ENCODE results near the gene PLEKHA7. TPM values are rescaled to one million over a fixed set of nuclear protein-coding genes. Genes with fewer than 3 reads are reported as not detected.

The PLEKHA7 gene
- total RNA-seq, 1 donor from 2014 or later: 45.9 TPM

DNA sequence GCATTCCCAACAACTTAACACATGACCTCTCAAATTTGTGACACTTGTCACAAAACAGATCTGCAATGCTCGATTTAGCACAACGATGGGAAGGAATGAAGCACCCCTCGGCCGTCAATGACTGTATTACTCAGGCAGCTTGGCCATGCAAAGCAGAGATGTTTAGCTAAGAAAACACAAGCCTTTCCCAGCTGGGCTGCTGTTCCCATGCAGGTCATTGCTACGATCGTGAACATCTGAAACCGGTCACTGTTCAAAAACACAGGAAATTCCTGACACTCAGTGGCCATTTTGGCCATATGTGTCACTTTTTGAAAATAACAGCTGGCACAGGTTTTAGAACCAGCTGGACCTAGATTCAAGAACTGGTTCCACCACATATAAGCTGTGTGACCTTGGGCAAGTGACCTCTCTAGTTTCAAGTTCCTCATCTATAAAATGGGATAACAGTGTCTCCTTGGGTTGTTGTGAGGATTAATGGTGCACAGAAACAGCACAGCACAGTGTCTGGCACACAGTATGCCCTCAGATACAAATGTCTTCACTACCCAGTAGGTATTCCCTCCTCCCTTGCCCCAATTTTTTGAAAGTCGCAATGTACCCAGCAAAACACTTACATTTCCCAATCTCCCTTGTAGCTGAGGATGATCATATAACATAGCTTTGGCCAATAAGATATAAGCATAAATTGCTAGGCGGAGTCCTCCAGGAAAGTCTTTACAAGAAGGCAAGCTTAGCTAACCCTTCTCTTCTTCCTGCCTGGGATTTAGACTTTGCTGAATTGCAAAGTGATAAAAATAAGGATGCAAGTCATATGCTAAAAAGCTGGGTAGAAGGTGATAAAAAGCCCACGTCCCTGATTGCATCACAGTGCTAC, 182.7 kb downstream of the PLEKHA7 start:
- Histone ChIP-seq H3K4me3 (no peak overlapping the region), H3K36me3 (no peaks in the 10 kb centered on the region), H3K9me3 (no peaks in the 10 kb centered on the region), H3K27me3 (no peaks in the 10 kb centered on the region), H3K27ac (no peak overlapping the region), H3K4me1 (no peaks in the 10 kb centered on the region)
- intact Hi-C loops (cut with DNase I): no loop called here
- no peak for DNase-seq (ENCODE audit: extremely low spot score in 2 of 2)
- TF ChIP-seq POLR2AphosphoS5 (IDR thresholded peaks at IDR 0.05; ENCODE audit: insufficient read depth in 1 of 2, low read depth in 1 of 2) (no peak), POLR2A (IDR thresholded peaks at IDR 0.05) (no peak)
- TF ChIP-seq, protein P1, sequence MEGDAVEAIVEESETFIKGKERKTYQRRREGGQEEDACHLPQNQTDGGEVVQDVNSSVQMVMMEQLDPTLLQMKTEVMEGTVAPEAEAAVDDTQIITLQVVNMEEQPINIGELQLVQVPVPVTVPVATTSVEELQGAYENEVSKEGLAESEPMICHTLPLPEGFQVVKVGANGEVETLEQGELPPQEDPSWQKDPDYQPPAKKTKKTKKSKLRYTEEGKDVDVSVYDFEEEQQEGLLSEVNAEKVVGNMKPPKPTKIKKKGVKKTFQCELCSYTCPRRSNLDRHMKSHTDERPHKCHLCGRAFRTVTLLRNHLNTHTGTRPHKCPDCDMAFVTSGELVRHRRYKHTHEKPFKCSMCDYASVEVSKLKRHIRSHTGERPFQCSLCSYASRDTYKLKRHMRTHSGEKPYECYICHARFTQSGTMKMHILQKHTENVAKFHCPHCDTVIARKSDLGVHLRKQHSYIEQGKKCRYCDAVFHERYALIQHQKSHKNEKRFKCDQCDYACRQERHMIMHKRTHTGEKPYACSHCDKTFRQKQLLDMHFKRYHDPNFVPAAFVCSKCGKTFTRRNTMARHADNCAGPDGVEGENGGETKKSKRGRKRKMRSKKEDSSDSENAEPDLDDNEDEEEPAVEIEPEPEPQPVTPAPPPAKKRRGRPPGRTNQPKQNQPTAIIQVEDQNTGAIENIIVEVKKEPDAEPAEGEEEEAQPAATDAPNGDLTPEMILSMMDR (IDR thresholded peaks at IDR 0.05): no peak

DNA sequence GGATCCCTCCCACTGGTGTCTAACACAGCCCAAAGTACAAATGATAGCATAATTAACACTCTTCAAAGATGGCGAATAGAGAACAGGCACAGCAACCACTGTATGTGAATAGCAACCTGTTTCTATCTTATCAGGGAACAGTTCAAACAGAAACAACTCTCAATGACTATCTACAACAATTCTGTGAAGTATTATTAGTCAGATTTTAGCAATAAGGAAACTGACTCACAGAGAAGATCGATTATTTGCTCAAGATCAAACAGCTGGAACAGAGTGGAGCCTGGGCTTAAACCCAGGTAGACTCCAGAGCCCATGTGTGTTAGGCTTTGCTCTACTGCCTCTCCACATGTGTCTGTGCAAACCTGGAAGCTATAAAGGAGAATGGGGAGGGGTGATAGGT, 187.1 kb downstream of the PLEKHA7 start:
- Histone ChIP-seq H3K4me3 (no peak overlapping the region), H3K27me3 (no peaks in the 10 kb centered on the region), H3K9me3 (no peaks in the 10 kb centered on the region), H3K4me1 (no peaks in the 10 kb centered on the region), H3K36me3 (no peaks in the 10 kb centered on the region), H3K27ac (no peak overlapping the region)
- DNase-seq (ENCODE audit: extremely low spot score in 2 of 2): no peak
- intact Hi-C loops (cut with DNase I): no loop called here
- TF ChIP-seq, protein P1 (IDR thresholded peaks at IDR 0.05): no peak
- TF ChIP-seq POLR2A (IDR thresholded peaks at IDR 0.05) (no peak), POLR2AphosphoS5 (IDR thresholded peaks at IDR 0.05; ENCODE audit: insufficient read depth in 1 of 2, low read depth in 1 of 2) (no peak)

DNA sequence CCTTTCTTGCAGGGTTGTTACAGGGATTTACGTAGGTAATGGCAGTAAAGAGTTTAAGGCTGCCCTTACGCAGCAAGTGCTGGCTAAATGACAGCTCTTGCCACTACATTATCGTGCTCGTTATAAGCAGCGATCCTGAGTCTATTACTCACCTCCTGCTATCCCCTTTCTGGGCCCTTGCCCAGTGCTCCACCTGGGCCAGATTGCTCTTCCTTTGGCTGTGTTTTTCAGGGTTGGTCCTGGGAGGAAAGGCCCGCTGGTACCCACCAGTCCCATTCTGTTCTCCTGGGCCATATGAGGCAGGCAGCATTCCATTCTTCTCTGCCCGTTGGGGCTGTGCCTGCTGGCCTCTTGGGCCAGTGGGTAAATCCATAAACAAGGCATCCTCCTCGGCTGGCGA, 188.2 kb downstream of the PLEKHA7 start:
- H3K27ac ChIP-seq: no peak overlapping the region
- no peak for DNase-seq (ENCODE audit: extremely low spot score in 2 of 2)
- no peaks in the 10 kb centered on the region for H3K27me3 ChIP-seq
- TF ChIP-seq, protein P1 (IDR thresholded peaks at IDR 0.05): no peak
- TF ChIP-seq POLR2AphosphoS5 (IDR thresholded peaks at IDR 0.05; ENCODE audit: insufficient read depth in 1 of 2, low read depth in 1 of 2) (no peak), POLR2A (IDR thresholded peaks at IDR 0.05) (no peak)
- H3K4me3 ChIP-seq: no peak overlapping the region
- no peaks in the 10 kb centered on the region for H3K36me3 ChIP-seq
- H3K4me1 ChIP-seq: no peaks in the 10 kb centered on the region
- no peaks in the 10 kb centered on the region for H3K9me3 ChIP-seq
- intact Hi-C loops (cut with DNase I): no loop called here

DNA sequence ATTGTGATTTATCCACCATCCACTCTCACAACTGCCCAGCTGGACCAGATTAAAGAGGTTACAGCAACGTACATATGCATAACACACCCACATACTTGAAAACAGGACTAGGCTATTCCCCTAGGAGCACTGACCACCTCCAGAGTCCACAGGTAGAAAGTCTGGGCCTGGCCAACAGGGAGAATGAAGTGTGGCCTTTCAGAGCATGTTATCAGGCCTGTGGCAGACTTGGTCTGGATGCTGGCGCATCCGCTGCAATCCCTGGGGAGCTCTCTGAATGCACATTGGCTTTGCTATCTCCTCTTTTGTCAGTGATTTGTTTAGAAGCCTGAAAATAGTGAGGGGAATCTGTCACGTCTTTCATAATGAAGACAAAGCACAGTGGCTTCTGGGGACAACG, 189.1 kb downstream of the PLEKHA7 start:
- no peak for DNase-seq (ENCODE audit: extremely low spot score in 2 of 2)
- intact Hi-C loops (cut with DNase I): no loop called here
- Histone ChIP-seq H3K4me3 (no peak overlapping the region), H3K27me3 (no peaks in the 10 kb centered on the region), H3K4me1 (peaks cover 7% of the 10 kb centered on the region), H3K27ac (no peak overlapping the region), H3K36me3 (no peaks in the 10 kb centered on the region), H3K9me3 (no peaks in the 10 kb centered on the region)
- TF ChIP-seq, protein P1 (IDR thresholded peaks at IDR 0.05): no peak
- TF ChIP-seq POLR2A (IDR thresholded peaks at IDR 0.05) (no peak), POLR2AphosphoS5 (IDR thresholded peaks at IDR 0.05; ENCODE audit: insufficient read depth in 1 of 2, low read depth in 1 of 2) (no peak)

Data from vagina (tissue), 2 donors.